ENCODE results near the gene LHX2. TPM values are rescaled to one million over a fixed set of nuclear protein-coding genes. Genes with fewer than 3 reads are reported as not detected.
"Not testable (repeated sequence)": the region's sequence is repeated elsewhere in the genome, so short reads cannot be mapped to it uniquely, and the experiment has no call there.

Gene LHX2
- total RNA-seq, result not detected

- peak within 1 kb of the TSS; percentile 12 for H3K4me3 Mint-ChIP-seq
- DNase-seq (peak; percentile 36), ATAC-seq (peak; percentile 32)
- H3K4me1 Mint-ChIP-seq (ENCODE audit: low read depth), result peaks cover 18% of the 10 kb centered on the region
- H3K27ac Mint-ChIP-seq, result peak within 1 kb of the TSS; percentile 21
- H3K9me3 Mint-ChIP-seq (ENCODE audit: insufficient read depth), result no peaks in the 10 kb centered on the region
- H3K36me3 Mint-ChIP-seq (ENCODE audit: low read depth), result peaks cover 16% of the 10 kb centered on the region
- ChIA-PET POLR2A (no interaction called here), CTCF (no interaction called here)
- H3K27me3 Mint-ChIP-seq (ENCODE audit: low read depth), result peaks cover 73% of the 10 kb centered on the region
Observed at GRCh38 chr9:124011460-124012301, at the start of gene LHX2. Gene LHX2, plus strand, starts transcription at chr9:124011768. Its CDS starts 581 bp downstream, at chr9:124012349.

DNA sequence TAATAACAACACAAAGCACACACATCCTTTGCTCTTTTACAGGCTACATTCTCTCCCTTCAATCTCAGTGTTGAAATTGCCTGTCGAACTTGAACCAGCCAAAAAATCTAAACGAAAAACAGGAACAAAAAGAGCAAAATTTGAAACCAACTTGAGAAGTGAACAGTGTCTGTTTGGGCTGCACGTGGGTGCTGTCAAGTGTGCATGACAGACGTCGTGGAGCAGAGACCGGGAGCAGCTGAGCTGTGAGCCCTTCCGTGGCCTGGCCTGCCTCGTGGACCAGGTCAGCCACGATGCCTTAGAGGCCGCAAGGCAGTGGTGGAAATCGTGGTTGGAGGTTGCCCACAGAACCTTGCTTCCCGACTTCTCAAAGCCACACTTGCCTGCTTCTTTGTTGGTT, 46.8 kb upstream of the LHX2 start:
- DNase-seq (no peak), ATAC-seq (no peak)
- Mint-ChIP-seq H3K27me3 (ENCODE audit: low read depth) (peaks cover 40% of the 10 kb centered on the region), H3K4me1 (ENCODE audit: low read depth) (peaks cover 7% of the 10 kb centered on the region), H3K4me3 (no peak overlapping the region), H3K9me3 (ENCODE audit: insufficient read depth) (no peaks in the 10 kb centered on the region), H3K27ac (no peak overlapping the region), H3K36me3 (ENCODE audit: low read depth) (no peaks in the 10 kb centered on the region)
- POLR2A ChIA-PET, result no interaction called here
- CTCF ChIA-PET, result no interaction called here

GRCh38 chr9:123965801-123966686, 45.5 kb upstream of the LHX2 start:
- peaks cover 7% of the 10 kb centered on the region for H3K4me1 Mint-ChIP-seq (ENCODE audit: low read depth)
- no peak overlapping the region for H3K27ac Mint-ChIP-seq
- ChIA-PET POLR2A (no interaction called here), CTCF (no interaction called here)
- peaks cover 32% of the 10 kb centered on the region for H3K27me3 Mint-ChIP-seq (ENCODE audit: low read depth)
- ATAC-seq (no peak), DNase-seq (no peak)
- no peaks in the 10 kb centered on the region for H3K9me3 Mint-ChIP-seq (ENCODE audit: insufficient read depth)
- no peak overlapping the region for H3K4me3 Mint-ChIP-seq
- H3K36me3 Mint-ChIP-seq (ENCODE audit: low read depth), result no peaks in the 10 kb centered on the region

- no peak overlapping the region for H3K4me3 Mint-ChIP-seq
- H3K27ac Mint-ChIP-seq, result no peak overlapping the region
- ChIA-PET POLR2A (no interaction called here), CTCF (no interaction called here)
- peaks cover 27% of the 10 kb centered on the region for H3K27me3 Mint-ChIP-seq (ENCODE audit: low read depth)
- H3K36me3 Mint-ChIP-seq (ENCODE audit: low read depth), result no peaks in the 10 kb centered on the region
- no peaks in the 10 kb centered on the region for H3K9me3 Mint-ChIP-seq (ENCODE audit: insufficient read depth)
- DNase-seq (no peak), ATAC-seq (no peak)
- H3K4me1 Mint-ChIP-seq (ENCODE audit: low read depth), result peaks cover 7% of the 10 kb centered on the region
Observed at GRCh38 chr9:123967323-123967722, 44.2 kb upstream of the LHX2 start.

- Mint-ChIP-seq H3K36me3 (ENCODE audit: low read depth) (no peaks in the 10 kb centered on the region), H3K4me3 (no peak overlapping the region), H3K4me1 (ENCODE audit: low read depth) (no peaks in the 10 kb centered on the region), H3K9me3 (ENCODE audit: insufficient read depth) (no peaks in the 10 kb centered on the region), H3K27ac (no peak overlapping the region), H3K27me3 (ENCODE audit: low read depth) (peaks cover 6% of the 10 kb centered on the region)
- ATAC-seq (no peak), DNase-seq (no peak)
- ChIA-PET CTCF (no interaction called here), POLR2A (no interaction called here)
Observed at GRCh38 chr9:123972618-123973017, 39.0 kb upstream of the LHX2 start.

GRCh38 chr9:123973590-123974223, 37.9 kb upstream of the LHX2 start:
- Mint-ChIP-seq H3K9me3 (ENCODE audit: insufficient read depth) (no peaks in the 10 kb centered on the region), H3K27me3 (ENCODE audit: low read depth) (peaks cover 3% of the 10 kb centered on the region), H3K4me1 (ENCODE audit: low read depth) (no peaks in the 10 kb centered on the region), H3K4me3 (no peak overlapping the region), H3K27ac (no peak overlapping the region), H3K36me3 (ENCODE audit: low read depth) (no peaks in the 10 kb centered on the region)
- ChIA-PET CTCF (no interaction called here), POLR2A (no interaction called here)
- DNase-seq (no peak), ATAC-seq (no peak)

DNA sequence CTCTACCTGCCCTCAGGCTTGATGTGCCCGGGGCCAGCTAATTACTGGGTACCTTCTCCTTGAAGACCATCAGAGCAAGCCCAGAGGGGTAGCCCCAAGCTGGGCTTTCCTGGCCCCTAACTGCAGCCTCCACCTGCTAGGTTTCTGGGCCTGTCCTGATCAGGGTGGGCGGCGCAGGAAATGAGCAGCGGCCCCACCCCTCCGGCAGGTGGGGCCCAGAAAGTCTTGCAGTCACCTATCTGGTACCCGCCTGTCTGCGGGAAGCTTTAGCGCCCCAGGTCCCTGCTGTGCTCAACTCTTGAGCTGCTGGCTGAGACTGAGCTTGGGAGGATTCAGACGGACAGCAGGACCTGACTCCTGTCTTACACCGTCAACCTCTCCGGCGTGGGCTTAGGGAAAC, 37.1 kb upstream of the LHX2 start:
- POLR2A ChIA-PET, result no interaction called here
- CTCF ChIA-PET, result no interaction called here
- DNase-seq, result no peak
- no peaks in the 10 kb centered on the region for H3K36me3 Mint-ChIP-seq (ENCODE audit: low read depth)
- no peak overlapping the region for H3K4me3 Mint-ChIP-seq
- no peak overlapping the region for H3K27ac Mint-ChIP-seq
- peaks cover 9% of the 10 kb centered on the region for H3K27me3 Mint-ChIP-seq (ENCODE audit: low read depth)
- no peaks in the 10 kb centered on the region for H3K4me1 Mint-ChIP-seq (ENCODE audit: low read depth)
- H3K9me3 Mint-ChIP-seq (ENCODE audit: insufficient read depth), result no peaks in the 10 kb centered on the region
- ATAC-seq, result no peak

- ChIA-PET CTCF (no interaction called here), POLR2A (interaction anchor here (0.8 kb wide), 1 partner anchor 34 kb away, joined by 3 read pairs; no protein-coding TSS in a partner anchor)
- DNase-seq (no peak), ATAC-seq (no peak)
- Mint-ChIP-seq H3K27me3 (ENCODE audit: low read depth) (peaks cover 14% of the 10 kb centered on the region), H3K9me3 (ENCODE audit: insufficient read depth) (no peaks in the 10 kb centered on the region), H3K4me3 (no peak overlapping the region), H3K4me1 (ENCODE audit: low read depth) (no peaks in the 10 kb centered on the region), H3K36me3 (ENCODE audit: low read depth) (no peaks in the 10 kb centered on the region), H3K27ac (no peak overlapping the region)
Observed at GRCh38 chr9:123975871-123976270, 35.7 kb upstream of the LHX2 start.

DNA sequence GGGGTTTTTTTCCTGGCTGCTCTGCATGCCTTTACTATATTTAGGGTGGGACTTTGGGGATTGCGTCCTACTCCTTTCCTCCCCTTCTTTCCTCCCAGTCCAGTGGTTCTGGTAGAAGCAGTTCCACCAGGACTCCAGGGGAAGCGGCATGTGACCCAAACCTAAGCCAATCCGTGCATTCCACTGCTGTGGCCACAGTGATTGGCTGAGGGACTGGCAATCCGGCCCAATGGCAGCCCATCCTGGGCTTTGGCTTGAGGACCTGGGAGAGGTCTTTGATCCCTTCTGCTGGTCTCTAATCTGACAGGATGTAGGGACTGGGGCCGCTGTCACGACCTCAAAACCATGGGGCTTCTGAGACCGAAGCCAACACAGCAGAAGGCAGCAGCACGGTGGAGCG, 35.0 kb upstream of the LHX2 start:
- H3K27ac Mint-ChIP-seq, result not testable (repeated sequence)

DNA sequence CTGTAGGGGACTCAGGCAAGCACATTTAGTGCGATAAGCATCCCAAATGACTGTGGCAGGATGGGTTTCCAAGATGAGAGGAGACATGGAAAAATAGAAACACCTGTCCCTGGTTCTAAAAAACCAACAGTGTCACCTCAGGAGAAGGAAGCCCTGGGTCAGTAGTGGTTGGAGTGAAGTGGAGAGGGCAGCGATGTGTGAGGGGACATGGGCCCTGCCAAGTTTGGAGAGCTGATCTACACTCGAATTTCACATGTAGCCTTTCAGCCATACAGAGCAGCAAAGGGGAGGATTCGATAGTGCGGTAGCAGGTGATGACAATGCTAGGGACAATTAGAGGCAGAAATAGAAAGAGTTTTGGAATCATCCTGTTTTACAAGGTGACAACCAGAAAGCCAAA, 32.6 kb upstream of the LHX2 start:
- Mint-ChIP-seq H3K27me3 (ENCODE audit: low read depth) (peaks cover 23% of the 10 kb centered on the region), H3K4me1 (ENCODE audit: low read depth) (no peaks in the 10 kb centered on the region), H3K36me3 (ENCODE audit: low read depth) (no peaks in the 10 kb centered on the region), H3K9me3 (ENCODE audit: insufficient read depth) (no peaks in the 10 kb centered on the region), H3K27ac (no peak overlapping the region), H3K4me3 (no peak overlapping the region)
- ATAC-seq (no peak), DNase-seq (no peak)
- CTCF ChIA-PET, result no interaction called here
- POLR2A ChIA-PET, result no interaction called here

More for the DNA sequence above, 35.0 kb upstream of the LHX2 start:
- CTCF ChIA-PET; H3K36me3 Mint-ChIP-seq (ENCODE audit: low read depth); ATAC-seq; POLR2A ChIA-PET; H3K9me3 Mint-ChIP-seq (ENCODE audit: insufficient read depth); H3K4me3 Mint-ChIP-seq; DNase-seq; H3K4me1 Mint-ChIP-seq (ENCODE audit: low read depth): not testable (repeated sequence)
- H3K27me3 Mint-ChIP-seq (ENCODE audit: low read depth), result peaks cover 18% of the 10 kb centered on the region

- Mint-ChIP-seq H3K9me3 (ENCODE audit: insufficient read depth) (no peaks in the 10 kb centered on the region), H3K36me3 (ENCODE audit: low read depth) (no peaks in the 10 kb centered on the region), H3K27me3 (ENCODE audit: low read depth) (peaks cover 26% of the 10 kb centered on the region), H3K4me1 (ENCODE audit: low read depth) (no peaks in the 10 kb centered on the region), H3K27ac (no peak overlapping the region), H3K4me3 (no peak overlapping the region)
- POLR2A ChIA-PET, result no interaction called here
- CTCF ChIA-PET, result no interaction called here
- ATAC-seq (no peak), DNase-seq (no peak)
Observed at GRCh38 chr9:123982535-123982934, 29.0 kb upstream of the LHX2 start.

- no peak for ATAC-seq
- no peaks in the 10 kb centered on the region for H3K9me3 Mint-ChIP-seq (ENCODE audit: insufficient read depth)
- no peak for DNase-seq
- ChIA-PET POLR2A (no interaction called here), CTCF (no interaction called here)
- peaks cover 28% of the 10 kb centered on the region for H3K27me3 Mint-ChIP-seq (ENCODE audit: low read depth)
- no peaks in the 10 kb centered on the region for H3K36me3 Mint-ChIP-seq (ENCODE audit: low read depth)
- H3K4me1 Mint-ChIP-seq (ENCODE audit: low read depth), result no peaks in the 10 kb centered on the region
- H3K4me3 Mint-ChIP-seq, result no peak overlapping the region
- H3K27ac Mint-ChIP-seq, result no peak overlapping the region
Observed at GRCh38 chr9:123983047-123983446, 28.5 kb upstream of the LHX2 start.
